Measurements from ENCODE around the gene CCDC146. TPM values are rescaled to one million over a fixed set of nuclear protein-coding genes. Genes with fewer than 3 reads are reported as not detected.
"Not testable (repeated sequence)": the region's sequence is repeated elsewhere in the genome, so short reads cannot be mapped to it uniquely, and the experiment has no call there.

The CCDC146 gene, protein sequence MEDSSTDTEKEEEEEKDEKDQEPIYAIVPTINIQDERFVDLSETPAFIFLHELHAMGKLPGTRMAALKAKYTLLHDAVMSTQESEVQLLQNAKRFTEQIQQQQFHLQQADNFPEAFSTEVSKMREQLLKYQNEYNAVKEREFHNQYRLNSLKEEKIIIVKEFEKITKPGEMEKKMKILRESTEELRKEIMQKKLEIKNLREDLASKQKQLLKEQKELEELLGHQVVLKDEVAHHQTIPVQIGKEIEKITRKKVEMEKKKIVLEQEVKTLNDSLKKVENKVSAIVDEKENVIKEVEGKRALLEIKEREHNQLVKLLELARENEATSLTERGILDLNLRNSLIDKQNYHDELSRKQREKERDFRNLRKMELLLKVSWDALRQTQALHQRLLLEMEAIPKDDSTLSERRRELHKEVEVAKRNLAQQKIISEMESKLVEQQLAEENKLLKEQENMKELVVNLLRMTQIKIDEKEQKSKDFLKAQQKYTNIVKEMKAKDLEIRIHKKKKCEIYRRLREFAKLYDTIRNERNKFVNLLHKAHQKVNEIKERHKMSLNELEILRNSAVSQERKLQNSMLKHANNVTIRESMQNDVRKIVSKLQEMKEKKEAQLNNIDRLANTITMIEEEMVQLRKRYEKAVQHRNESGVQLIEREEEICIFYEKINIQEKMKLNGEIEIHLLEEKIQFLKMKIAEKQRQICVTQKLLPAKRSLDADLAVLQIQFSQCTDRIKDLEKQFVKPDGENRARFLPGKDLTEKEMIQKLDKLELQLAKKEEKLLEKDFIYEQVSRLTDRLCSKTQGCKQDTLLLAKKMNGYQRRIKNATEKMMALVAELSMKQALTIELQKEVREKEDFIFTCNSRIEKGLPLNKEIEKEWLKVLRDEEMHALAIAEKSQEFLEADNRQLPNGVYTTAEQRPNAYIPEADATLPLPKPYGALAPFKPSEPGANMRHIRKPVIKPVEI
- 13.5 TPM for total RNA-seq
- long read RNA-seq, partial matches to known transcripts = 0 of 6 reads
- long read RNA-seq, other reads (novel, unspliced or antisense) = 5 of 6 reads

DNA sequence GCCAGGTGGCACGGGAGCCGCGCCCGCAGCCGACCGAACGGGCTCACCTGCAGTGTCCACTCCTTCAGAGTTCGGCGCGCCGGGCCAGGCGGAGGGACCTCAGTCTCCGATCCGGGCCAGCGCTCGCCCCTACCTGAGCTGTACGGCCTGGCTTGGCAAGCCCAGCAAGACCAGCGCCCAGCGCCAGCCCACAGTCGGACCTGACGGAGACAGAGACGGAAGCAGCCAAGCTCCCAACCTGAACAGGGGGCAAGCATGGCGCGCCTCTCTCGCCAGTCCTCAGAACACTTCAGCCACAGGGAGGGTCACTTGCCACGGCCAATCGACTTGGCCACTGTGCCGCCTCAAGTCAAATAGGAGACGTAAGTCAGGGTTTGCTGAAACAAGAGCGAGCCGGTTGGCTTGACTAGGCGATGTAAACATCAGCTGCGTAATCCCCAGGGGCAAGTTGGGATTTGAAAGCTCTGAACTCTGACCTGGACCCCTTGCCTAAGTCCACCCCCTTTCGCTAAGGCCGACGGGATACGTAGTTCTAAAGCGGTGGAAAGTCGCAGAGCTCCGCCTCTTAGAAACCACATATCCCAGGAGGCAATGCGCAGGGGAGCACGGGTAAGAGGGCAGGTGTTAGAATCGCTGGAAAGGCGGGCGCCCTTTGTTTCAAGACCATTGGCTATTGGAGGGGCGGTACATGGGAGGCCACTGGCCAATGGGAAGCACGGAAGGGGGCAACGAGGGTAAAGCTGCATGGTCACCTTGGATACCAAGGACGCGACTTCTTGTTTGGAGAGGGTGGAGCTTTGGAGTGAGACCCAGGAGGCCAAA is at the start of gene CCDC146:
Gene CCDC146, plus strand, starts transcription at position 756 of the 822 bp plus-strand sequence. CDS start 45,054 bp downstream, outside the sequence.
- ATAC-seq (ENCODE audit: poor library complexity) (peak; percentile 97), DNase-seq (peak; percentile 98)
- intact Hi-C loops (cut with DNase I) = not testable (repeated sequence)

DNA sequence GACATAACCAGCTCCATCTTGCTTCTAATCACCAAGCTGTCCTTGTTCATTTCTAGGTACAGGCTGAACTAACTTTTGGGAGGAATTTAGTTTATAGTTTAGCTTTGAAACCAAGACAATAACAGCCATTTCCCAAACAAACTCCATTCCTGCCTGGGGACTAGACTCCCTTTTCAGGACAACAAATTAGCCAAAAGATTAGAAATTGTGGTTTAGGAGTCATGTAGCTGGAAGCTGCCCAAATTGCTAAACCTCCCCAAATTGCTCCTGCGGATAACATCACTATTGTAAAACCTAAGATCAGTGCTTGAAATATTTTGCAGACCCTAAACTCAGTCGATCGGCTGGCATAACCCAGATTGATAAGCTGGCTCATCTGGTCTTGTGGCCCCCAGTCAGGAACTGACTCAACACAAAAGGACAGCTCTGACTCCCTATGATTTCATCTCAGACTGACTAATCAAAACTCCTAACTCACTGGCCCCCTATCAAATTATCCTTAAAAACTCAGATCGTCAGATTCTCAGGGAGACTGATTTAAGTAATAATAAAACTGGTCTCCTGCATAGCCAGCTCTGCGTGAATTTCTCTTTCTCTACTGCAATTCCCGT is 47.5 kb upstream of the CCDC146 start:
- DNase-seq; intact Hi-C loops (cut with DNase I); ATAC-seq (ENCODE audit: poor library complexity): not testable (repeated sequence)

DNA sequence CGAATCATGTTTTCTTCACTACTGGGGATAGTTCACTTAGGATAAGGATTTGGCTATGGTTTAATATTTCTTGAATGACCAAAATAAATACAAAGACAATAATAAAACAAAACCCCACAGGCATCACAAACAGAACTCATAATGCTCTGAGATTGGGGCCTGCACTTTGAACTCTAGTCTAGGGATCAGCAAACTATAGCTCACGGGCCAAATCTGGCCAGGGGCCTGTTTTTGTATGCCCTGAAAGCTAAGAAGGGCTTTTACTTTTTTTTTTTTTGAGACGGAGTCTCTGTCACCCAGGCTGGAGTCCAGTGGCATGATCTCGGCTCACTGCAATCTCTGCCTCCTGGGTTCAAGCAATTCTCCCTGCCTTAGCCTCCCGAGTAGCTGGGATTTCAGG is 45.4 kb upstream of the CCDC146 start:
- ATAC-seq (ENCODE audit: poor library complexity); DNase-seq; intact Hi-C loops (cut with DNase I): not testable (repeated sequence)

DNA sequence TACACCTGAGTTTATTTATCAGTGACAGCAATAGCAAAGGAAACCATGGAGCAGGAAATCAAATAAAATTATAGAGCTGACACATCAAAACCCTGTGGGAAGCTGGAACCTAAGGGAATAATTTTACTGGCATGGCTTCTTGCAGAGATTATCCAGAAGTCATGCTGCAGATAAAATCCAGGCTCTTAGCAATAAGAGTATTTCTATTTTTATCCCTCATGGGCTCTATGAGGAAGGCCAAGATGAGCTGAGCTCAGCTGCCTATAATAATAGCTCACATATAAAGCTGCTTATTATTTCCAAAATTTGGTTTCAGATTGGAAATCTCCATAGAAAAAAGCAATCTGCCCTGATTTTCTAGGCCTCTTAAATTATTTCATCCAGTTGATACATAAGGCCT is 43.3 kb upstream of the CCDC146 start:
- peak; percentile 97 for ATAC-seq (ENCODE audit: poor library complexity)
- intact Hi-C loops (cut with DNase I) = not testable (repeated sequence)

DNA sequence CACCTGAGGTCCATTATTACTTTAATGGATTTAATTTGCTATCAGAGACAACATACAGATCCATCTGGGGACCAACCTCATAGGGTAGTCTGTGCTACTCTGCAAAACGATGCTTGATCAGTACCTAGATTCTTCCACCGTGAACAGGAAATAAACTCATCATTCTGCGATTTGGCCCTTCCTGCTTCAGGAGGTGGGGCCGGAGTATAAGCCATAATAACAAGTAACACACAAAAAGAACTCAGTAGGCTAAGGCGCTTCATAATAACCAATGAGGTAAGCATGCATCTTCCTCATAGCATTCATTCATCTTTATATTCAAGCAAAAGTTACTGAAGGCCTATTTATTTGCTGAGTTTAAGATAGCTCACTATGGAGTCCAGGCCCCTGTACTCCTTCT is 42.8 kb upstream of the CCDC146 start:
- intact Hi-C loops (cut with DNase I); ATAC-seq (ENCODE audit: poor library complexity); DNase-seq: not testable (repeated sequence)

More for the DNA sequence above, 43.3 kb upstream of the CCDC146 start:
- not testable (repeated sequence) for DNase-seq

DNA sequence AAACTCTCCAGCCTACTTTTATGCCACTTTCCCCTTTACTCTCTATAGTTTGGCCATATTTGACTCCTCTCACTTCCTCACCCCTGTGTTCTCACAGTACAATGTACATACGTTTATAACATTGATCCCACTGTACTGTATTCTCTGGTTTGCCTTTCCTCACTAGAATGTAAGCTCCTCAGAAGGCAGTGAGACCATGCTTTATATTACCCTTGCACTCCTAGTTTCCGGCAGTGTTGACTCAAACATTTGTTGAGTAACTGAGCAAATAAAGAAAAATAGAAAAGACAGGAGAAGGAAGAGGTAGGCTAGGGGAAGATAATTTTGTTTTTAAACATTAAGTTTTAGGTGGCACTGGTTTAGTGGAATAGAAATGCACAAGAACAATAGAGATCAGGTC is 42.2 kb upstream of the CCDC146 start:
- intact Hi-C loops (cut with DNase I); DNase-seq: not testable (repeated sequence)
- ATAC-seq (ENCODE audit: poor library complexity) = peak; percentile 11

DNA sequence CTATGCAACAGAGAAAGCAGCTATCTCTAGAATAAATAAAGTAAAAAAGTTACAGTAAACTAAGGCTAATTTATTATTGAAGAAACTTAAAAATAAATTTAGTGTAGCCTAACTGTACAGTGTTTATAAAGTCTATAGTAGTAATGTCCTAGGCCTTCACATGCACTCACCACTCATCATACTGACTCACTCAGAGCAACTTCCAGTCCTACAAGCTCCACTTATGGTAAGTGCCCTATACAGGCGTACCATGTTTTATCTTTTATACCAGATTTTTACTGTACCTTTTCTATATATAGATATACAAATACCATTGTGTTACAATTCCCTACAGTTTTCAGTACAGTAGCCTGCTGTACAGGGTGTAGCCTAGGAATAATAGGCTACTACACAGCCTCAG is 40.2 kb upstream of the CCDC146 start:
- DNase-seq; intact Hi-C loops (cut with DNase I); ATAC-seq (ENCODE audit: poor library complexity): not testable (repeated sequence)

DNA sequence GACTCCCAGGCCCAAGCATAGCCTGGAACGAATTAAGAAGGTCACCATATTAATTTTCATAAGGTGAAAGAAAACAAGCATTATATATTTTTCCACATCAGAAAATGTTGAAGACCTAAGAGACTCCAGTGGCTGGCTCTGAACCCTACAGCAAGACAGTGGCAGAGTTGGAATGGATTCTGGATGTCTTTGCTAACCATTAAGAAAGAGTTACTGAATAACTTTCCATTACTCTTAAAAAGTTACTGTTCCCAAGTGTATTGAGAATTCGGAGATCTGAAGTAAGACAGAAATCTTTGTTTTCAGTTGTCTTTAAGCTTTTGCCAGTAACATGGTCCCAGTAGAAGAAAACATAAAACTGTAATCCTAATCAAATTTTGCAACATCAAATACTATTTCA is 30.1 kb upstream of the CCDC146 start:
- DNase-seq; intact Hi-C loops (cut with DNase I); ATAC-seq (ENCODE audit: poor library complexity): not testable (repeated sequence)

DNA sequence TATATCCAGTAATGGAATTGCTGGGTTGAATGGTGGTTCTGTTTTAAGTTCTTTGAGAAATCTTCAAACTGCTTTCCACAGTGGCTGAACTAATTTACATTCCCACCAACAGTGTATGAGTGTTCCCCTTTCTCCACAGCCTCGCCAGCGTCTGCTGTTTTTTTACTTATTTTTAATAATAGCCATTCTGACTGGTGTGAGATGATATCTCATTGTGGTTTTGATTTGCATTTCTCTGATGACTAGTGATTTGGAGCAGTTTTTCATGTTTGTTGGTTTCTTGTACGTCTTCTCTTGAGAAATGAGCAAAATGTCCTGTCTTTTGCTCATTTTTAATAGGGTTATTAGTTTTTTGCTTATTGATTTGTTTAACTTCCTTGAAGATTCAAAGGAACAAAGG is 21.9 kb upstream of the CCDC146 start:
- intact Hi-C loops (cut with DNase I); ATAC-seq (ENCODE audit: poor library complexity); DNase-seq: not testable (repeated sequence)

DNA sequence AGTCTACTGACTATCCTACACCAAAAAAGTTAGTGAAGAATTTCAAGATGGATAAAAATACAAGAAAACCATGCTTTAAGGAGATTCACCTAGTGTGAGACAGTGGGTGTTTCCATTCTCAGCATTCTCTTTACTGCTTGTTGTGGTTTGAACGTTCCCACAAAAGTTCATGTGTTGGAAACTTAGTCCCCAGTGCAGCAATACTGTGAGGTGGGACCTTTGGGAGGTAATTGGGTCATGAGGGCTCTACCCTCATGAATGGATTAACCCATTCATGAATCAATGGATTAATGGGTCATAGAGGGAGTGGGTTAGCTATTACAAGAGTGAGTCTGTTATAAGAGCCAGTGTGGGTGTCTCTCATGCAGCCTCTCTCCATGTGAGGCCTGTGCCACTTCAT is 21.2 kb upstream of the CCDC146 start:
- DNase-seq; ATAC-seq (ENCODE audit: poor library complexity); intact Hi-C loops (cut with DNase I): not testable (repeated sequence)

DNA sequence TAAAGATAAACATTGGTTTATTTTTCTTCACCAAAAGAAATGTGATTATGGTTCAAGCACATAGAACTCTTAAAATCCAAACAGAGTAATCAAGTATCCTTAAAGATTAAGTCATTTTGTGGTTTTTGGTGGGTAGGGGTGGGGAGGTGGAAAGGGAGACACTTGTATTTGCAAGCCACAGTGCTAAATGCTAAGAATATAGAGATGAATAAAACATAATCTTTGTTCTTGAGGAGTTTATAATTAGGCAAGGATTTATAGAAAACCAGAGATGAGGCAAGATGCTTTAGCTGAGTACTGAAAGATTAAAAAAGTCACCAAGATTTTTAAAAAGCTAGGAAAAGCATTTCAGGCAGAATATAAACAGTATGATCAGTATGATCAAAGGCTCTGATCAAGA is 19.7 kb upstream of the CCDC146 start:
- ATAC-seq (ENCODE audit: poor library complexity); DNase-seq; intact Hi-C loops (cut with DNase I): not testable (repeated sequence)

DNA sequence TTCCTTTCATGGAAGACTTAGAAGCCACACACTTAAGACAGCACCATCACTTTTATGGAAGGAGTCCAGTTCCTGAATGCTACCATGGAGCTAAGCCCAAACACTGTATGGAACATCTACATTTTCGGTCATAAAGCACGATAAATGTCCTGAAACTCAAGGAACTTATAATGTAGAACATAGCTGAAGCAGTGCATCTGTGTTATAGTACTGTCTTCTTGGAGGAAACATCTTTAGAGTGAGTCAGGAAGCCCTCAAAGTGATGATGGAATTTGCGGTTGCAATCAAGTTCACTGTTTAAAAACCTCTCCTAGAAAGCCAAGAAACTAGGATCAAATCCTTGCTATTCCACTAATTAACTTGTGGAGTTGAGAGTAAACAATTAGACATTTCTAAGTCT is 16.5 kb upstream of the CCDC146 start:
- intact Hi-C loops (cut with DNase I); ATAC-seq (ENCODE audit: poor library complexity); DNase-seq: not testable (repeated sequence)

DNA sequence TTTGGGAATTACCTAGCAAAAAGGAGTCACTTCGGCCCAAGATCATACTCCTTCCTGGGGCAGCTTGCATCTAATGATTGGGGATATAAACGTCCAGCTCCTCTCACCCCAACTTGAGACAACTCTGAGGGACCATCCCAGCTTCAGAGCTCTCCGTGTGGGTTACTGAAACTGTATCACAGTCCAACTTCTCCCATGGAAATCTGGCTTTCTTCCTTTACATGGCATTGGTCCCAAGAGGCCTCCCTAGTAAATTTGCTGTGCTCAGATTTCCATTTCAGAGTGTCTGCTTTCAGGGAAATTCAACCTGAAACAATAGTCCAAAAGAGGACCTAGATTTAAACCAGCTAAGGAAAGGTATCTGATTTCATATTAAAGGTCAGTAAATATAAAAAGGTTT is 14.8 kb upstream of the CCDC146 start:
- DNase-seq; intact Hi-C loops (cut with DNase I): not testable (repeated sequence)
- ATAC-seq (ENCODE audit: poor library complexity) = peak; percentile 62

DNA sequence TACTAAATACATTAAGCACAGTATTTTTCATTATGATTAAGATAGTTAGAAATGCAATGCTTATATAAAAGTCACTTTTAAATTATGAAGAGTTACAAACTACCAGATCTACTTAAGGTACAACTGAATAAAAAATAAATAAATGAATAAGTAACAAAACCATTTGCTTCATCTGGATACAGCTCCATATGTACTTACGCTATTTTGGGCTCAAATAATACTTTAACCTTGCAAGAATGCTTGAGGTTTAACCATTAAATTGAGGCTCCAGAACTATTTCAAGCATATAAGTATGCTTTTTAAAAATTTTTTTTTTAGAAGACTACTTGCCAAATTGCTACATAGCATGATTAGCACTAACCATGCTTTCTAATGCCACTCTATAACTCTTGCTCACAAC is 14.1 kb upstream of the CCDC146 start:
- ATAC-seq (ENCODE audit: poor library complexity); DNase-seq; intact Hi-C loops (cut with DNase I): not testable (repeated sequence)

DNA sequence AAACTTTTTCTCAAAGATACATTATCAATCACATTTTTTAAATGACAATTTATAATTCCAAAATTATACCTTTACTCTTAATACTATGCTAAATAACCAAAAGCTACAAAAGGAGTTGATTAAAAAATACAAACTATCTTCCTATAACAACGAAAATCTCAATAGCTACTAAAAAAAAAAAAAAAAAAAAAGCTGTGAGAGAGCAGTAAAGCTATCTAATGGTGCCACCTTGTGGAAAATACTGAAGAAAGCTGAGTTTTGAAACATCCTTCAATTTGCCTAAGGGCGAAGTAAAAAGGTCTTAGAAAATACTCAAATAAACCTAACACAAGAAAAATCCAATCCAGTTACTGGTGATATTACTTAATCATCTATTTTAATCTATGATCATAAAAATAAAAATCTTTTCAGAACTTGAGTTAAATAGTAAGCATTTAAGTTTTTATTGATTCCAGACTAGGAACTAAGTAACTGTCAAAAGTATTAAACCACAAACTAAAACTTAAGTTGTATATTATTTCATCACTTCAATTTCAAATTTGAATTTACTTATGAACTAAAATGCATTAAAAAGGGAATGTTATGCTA is 9.6 kb upstream of the CCDC146 start:
- intact Hi-C loops (cut with DNase I); ATAC-seq (ENCODE audit: poor library complexity); DNase-seq: not testable (repeated sequence)

DNA sequence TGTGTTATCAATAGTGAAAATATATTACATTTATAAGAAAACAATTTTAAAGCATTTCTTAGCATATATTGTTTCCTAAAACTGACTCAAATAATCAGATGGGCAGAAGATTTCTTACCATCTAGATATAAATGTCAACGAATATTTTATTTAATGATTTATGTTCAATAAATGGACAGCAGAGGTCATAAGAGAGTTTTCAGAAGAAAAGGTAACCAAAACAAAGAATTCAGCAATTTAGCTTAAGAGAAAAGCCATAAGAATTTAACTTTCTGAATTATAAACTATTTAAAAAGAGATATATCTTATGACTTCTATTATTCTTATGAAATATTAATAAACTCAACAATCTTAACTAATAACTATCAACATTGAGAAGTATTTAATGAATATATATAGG is 3.1 kb downstream of the CCDC146 start:
- DNase-seq; ATAC-seq (ENCODE audit: poor library complexity); intact Hi-C loops (cut with DNase I): not testable (repeated sequence)

DNA sequence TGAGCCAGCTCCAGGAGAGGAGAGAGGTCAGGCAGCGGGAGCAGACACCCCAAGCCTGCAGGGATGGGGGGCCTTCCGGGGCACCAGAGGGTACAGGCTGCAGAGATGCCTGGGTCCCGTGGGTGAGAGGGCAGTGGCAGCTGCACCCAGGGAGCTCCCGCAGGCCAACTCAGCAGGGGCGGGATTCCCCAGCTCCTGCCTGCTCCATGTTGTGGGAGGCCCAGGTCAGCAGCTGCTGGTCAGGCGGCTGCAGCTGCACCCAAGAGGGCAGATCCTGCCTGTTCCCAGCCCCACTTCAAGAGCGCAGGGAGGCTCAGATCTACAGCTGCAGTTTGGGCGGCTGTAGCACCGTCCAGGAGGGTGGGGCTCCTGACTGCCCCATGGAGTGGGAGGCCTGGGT is 4.6 kb downstream of the CCDC146 start:
- ATAC-seq (ENCODE audit: poor library complexity); intact Hi-C loops (cut with DNase I); DNase-seq: not testable (repeated sequence)

Measured in Right ventricle myocardium superior (tissue), 1 donor.